SHP77 (cell line): ENCODE measurements around the gene HES7.

Experiments
- DNase-seq, 2 experiments: peaks; one replicate each; lab custom pipeline; 2025; lab: John Stamatoyannopoulos, UW

HES7 gene

GRCh38 chr17:8142887-8143580 is 19.1 kb upstream of the HES7 start:
- DNase-seq, result no peak

GRCh38 chr17:8142158-8142886 is 18.4 kb upstream of the HES7 start:
- no peak for DNase-seq

- DNase-seq, result no peak
Observed at GRCh38 chr17:8141741-8142140, 17.8 kb upstream of the HES7 start.

- DNase-seq, result no peak
Observed at GRCh38 chr17:8141045-8141444, 17.1 kb upstream of the HES7 start.

GRCh38 chr17:8140065-8141029 is 16.4 kb upstream of the HES7 start:
- DNase-seq, result no peak

- peak; percentile 99 for DNase-seq
Observed at GRCh38 chr17:8138672-8139371, 14.9 kb upstream of the HES7 start.

- DNase-seq, result no peak
Observed at GRCh38 chr17:8138374-8138671, 14.4 kb upstream of the HES7 start.

GRCh38 chr17:8137645-8138373 is 13.9 kb upstream of the HES7 start:
- no peak for DNase-seq

GRCh38 chr17:8133941-8134340 is 10.0 kb upstream of the HES7 start:
- no peak for DNase-seq

- DNase-seq, result no peak
Observed at GRCh38 chr17:8133399-8133798, 9.5 kb upstream of the HES7 start.

GRCh38 chr17:8131844-8132441 is 8.0 kb upstream of the HES7 start:
- no peak for DNase-seq

- no peak for DNase-seq
Observed at GRCh38 chr17:8128125-8128784, 4.3 kb upstream of the HES7 start.

- DNase-seq, result peak; percentile 77 to 87
Observed at GRCh38 chr17:8126491-8127066, 2.7 kb upstream of the HES7 start.

- DNase-seq, result peak; percentile 69 to 73
Observed at GRCh38 chr17:8125947-8126490, 2.1 kb upstream of the HES7 start.

- peak; percentile 79 to 80 for DNase-seq
Observed at GRCh38 chr17:8125154-8125946, 1.4 kb upstream of the HES7 start.

GRCh38 chr17:8124350-8125153 is 646 bp upstream of the HES7 start:
- DNase-seq, result peak; percentile 51 to 66

GRCh38 chr17:8122924-8123694 is 797 bp downstream of the HES7 start:
- DNase-seq, result no peak
